Measurements from ENCODE around the gene TSG101. TPM values are rescaled to one million over a fixed set of nuclear protein-coding genes. Genes with fewer than 3 reads are reported as not detected.

The TSG101 gene
- total and polyA plus RNA-seq, 12 donors: 33.1 to 263 (median 74.3) TPM

DNA sequence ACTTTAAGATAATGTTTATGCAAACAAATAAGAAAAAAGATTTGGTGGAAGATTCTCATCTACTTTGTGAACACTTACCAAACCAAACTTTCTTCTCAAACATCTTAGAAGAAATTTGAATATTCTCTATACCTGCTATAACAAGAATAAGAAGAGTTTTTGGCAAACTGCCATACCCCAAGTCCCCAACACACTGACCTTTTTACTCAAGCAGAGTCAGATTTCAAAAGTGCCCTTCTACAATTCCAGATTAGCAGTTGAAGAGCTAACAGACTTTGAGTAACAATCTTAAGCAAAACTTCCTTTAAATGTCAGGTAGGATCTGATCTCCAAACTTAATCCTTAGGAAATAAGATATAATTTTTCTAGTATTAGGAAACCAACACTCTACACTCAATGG is 33.9 kb downstream of the TSG101 start:
- no peak overlapping the region for H3K27ac ChIP-seq
- peaks cover 0 to 10% of the 10 kb centered on the region in 2 donors for H3K36me3 ChIP-seq (replicated peaks in 1 of 2)
- DNase-seq: no peak
- H3K4me3 ChIP-seq: no peak overlapping the region
- intact Hi-C loops (cut with DNase I): no loop called here
- no peaks in the 10 kb centered on the region for H3K27me3 ChIP-seq
- H3K9me3 ChIP-seq (replicated peaks in 1 of 3): no peaks in the 10 kb centered on the region
- TF ChIP-seq, protein P1, sequence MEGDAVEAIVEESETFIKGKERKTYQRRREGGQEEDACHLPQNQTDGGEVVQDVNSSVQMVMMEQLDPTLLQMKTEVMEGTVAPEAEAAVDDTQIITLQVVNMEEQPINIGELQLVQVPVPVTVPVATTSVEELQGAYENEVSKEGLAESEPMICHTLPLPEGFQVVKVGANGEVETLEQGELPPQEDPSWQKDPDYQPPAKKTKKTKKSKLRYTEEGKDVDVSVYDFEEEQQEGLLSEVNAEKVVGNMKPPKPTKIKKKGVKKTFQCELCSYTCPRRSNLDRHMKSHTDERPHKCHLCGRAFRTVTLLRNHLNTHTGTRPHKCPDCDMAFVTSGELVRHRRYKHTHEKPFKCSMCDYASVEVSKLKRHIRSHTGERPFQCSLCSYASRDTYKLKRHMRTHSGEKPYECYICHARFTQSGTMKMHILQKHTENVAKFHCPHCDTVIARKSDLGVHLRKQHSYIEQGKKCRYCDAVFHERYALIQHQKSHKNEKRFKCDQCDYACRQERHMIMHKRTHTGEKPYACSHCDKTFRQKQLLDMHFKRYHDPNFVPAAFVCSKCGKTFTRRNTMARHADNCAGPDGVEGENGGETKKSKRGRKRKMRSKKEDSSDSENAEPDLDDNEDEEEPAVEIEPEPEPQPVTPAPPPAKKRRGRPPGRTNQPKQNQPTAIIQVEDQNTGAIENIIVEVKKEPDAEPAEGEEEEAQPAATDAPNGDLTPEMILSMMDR (IDR thresholded peaks at IDR 0.05): no peak
- no peak for TF ChIP-seq POLR2A (IDR thresholded peaks at IDR 0.05)
- peaks cover 0 to 12% of the 10 kb centered on the region in 2 donors for H3K4me1 ChIP-seq (replicated peaks in 1 of 2)

DNA sequence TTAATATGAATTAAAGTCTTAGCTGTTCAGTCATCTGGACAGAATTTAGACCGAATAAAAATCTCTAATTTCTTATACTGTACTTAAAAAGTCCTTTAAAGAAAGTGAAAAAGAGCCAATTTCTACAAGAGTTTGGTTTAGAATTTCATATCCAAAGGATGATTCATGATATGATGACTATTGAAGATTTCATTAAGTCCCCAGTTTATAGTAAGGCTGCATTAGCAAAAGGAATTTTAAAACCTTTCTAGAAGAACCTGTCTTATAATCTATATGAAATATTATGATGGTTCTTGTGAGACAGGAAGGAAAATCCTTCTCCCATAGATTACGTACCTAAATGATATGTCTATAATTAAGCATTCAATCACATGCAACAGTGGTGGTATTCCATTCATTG is 34.8 kb downstream of the TSG101 start:
- Histone ChIP-seq H3K27ac (no peak overlapping the region), H3K4me3 (no peak overlapping the region), H3K36me3 (replicated peaks in 1 of 2) (peaks cover 0 to 10% of the 10 kb centered on the region in 2 donors), H3K4me1 (replicated peaks in 1 of 2) (peaks cover 0 to 12% of the 10 kb centered on the region in 2 donors), H3K9me3 (replicated peaks in 1 of 3) (no peaks in the 10 kb centered on the region), H3K27me3 (no peaks in the 10 kb centered on the region)
- no peak for DNase-seq
- TF ChIP-seq POLR2A (IDR thresholded peaks at IDR 0.05): no peak
- TF ChIP-seq, protein P1 (IDR thresholded peaks at IDR 0.05): no peak
- intact Hi-C loops (cut with DNase I): no loop called here
- WGBS, 4 donors: 93 to 99% (median 97%) methylated on average over 2 of the region's 2 CpGs

DNA sequence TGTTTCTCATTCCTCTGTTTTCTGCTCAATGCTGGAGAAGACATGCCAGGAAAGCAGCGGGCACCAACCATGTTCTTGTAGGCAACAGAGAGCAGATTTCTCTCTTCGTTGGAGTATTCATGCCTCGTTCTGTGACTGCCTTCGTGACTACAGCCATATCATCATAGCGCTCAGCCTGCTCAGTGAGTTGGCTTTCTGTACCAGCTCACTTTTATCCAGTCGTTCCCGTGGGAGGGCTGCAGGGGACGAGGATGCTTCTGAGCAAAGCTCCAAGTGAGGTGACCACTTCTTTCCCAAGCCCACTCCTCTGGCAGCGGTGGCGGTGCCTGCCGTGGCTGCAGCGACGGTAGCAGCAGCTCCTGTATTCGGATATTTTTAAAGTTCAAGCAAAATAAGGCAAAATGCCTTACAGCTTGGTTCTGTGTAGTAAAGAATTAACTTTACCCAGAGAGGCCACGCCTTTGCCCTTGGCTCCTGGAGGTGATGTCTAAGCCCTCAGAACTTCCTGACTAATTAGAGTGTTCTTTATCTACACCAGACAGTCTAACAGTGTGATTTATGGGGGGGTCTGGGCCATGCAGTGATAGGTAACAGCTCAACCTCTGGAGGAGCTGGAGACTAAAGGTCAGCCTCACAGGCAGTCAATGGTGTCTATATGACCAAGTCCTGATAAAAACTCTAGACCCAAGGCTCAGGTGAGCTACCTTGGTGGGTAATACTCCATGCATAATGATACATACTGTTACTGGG is 35.8 kb downstream of the TSG101 start:
- intact Hi-C loops (cut with DNase I): no loop called here
- DNase-seq: no peak
- WGBS, 4 donors: 93 to 96% (median 94%) methylated on average over 15 of the region's 15 CpGs
- Histone ChIP-seq H3K4me3 (no peak overlapping the region), H3K27ac (no peak overlapping the region), H3K4me1 (replicated peaks in 1 of 2) (peaks cover 0 to 12% of the 10 kb centered on the region in 2 donors), H3K9me3 (replicated peaks in 1 of 3) (no peaks in the 10 kb centered on the region), H3K27me3 (no peaks in the 10 kb centered on the region), H3K36me3 (replicated peaks in 1 of 2) (peaks cover 0 to 10% of the 10 kb centered on the region in 2 donors)
- no peak for TF ChIP-seq POLR2A (IDR thresholded peaks at IDR 0.05)
- TF ChIP-seq, protein P1 (IDR thresholded peaks at IDR 0.05): no peak

DNA sequence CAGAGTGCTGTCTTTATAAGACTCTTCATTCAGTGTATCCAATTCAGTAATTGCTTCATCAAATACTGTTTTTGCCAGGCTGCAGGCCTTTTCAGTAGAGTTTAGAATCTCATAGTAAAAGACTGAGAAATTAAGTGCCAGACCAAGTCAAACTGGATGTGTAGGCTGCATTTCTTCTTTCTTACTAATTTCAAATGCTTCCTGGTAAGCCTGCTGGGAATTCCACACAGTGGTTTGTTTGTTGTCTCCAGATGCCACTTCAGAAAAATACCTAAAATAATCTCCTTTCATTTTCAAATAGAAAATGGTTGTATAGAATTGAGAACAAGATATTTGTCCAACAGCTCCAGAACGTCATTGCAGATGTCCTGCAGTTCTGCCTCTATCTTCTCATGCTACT is 36.4 kb downstream of the TSG101 start:
- Histone ChIP-seq H3K9me3 (replicated peaks in 1 of 3) (no peaks in the 10 kb centered on the region), H3K4me1 (replicated peaks in 1 of 2) (peaks cover 0 to 12% of the 10 kb centered on the region in 2 donors), H3K4me3 (no peak overlapping the region), H3K27ac (no peak overlapping the region), H3K27me3 (no peaks in the 10 kb centered on the region), H3K36me3 (replicated peaks in 1 of 2) (peaks cover 0 to 10% of the 10 kb centered on the region in 2 donors)
- intact Hi-C loops (cut with DNase I): no loop called here
- WGBS, 4 donors: 83 to 93% (median 86%) methylated on average over 1 of the region's 1 CpG
- DNase-seq: no peak
- no peak for TF ChIP-seq POLR2A (IDR thresholded peaks at IDR 0.05)
- TF ChIP-seq, protein P1 (IDR thresholded peaks at IDR 0.05): no peak

Data from adrenal gland (tissue), 12 donors.